Activated CD8-positive, alpha-beta T cell treated with anti-CD3 and anti-CD28 coated beads for 36 hours (primary cell): Measurements from ENCODE around the gene ROCK2. TPM values are rescaled to one million over a fixed set of nuclear protein-coding genes. Genes with fewer than 3 reads are reported as not detected.

Source experiments
- ATAC-seq: fragments of 200-7000 bp; cut with Tn5 transposase; one replicate; pipeline ENCODE4 v1.10.0; 2021; ENCODE audit warnings: mild to moderate bottlenecking, moderate library complexity
- CTCF ChIA-PET: fragments of 350-600 bp; sonication (Branson Sonifier 250); formaldehyde crosslinking; loops from one replicate; lab custom pipeline; 2021; ENCODE audit warnings: antibody characterized with exemption; lab: Charles Lee
- POLR2A ChIA-PET: fragments of 350-600 bp; sonication (Branson Sonifier 250); formaldehyde crosslinking; loops from one replicate; lab custom pipeline; 2021; ENCODE audit warnings: antibody characterized with exemption; lab: Charles Lee
- DNase-seq: peaks from one replicate; pipeline ENCODE4 v3.0.0-alpha.2; 2020
- H3K27ac Mint-ChIP-seq: one replicate; pipeline ENCODE4 v1.8.0; 2021; ENCODE audit warnings: mild to moderate bottlenecking, mixed read lengths
- H3K27me3 Mint-ChIP-seq: one replicate; pipeline ENCODE4 v1.8.0; 2021; ENCODE audit warnings: mixed read lengths
- H3K36me3 Mint-ChIP-seq: one replicate; pipeline ENCODE4 v1.8.0; 2021; ENCODE audit warnings: low read depth, mixed read lengths
- H3K4me1 Mint-ChIP-seq: one replicate; pipeline ENCODE4 v1.8.0; 2021; ENCODE audit warnings: low read depth, mixed read lengths
- H3K4me3 Mint-ChIP-seq: one replicate; pipeline ENCODE4 v1.8.0; 2021; ENCODE audit warnings: mild to moderate bottlenecking, moderate library complexity, mixed read lengths
- H3K9me3 Mint-ChIP-seq: one replicate; pipeline ENCODE4 v1.8.0; 2021; ENCODE audit warnings: mixed read lengths
- CTCF ChIP-seq: fragments of 200-600 bp; IDR thresholded peaks from one replicate; pipeline ENCODE4 v1.8.0; 2022; ENCODE audit warnings: antibody characterized with exemption, mild to moderate bottlenecking
- intact Hi-C: fragments of 100-400 bp; cut with micrococcal nuclease; formaldehyde crosslinking; loops from one replicate; pipeline ENCODE4 v1.10.0; 2022
- total RNA-seq, 2 experiments: library from RNA; stranded (reverse); gene quantifications; one replicate each; pipeline ENCODE4 v1.2.3, GENCODE V29; 2021

Gene ROCK2
- total RNA-seq, 2 experiments from 2014 or later = 12.7 to 13.9 TPM

DNA sequence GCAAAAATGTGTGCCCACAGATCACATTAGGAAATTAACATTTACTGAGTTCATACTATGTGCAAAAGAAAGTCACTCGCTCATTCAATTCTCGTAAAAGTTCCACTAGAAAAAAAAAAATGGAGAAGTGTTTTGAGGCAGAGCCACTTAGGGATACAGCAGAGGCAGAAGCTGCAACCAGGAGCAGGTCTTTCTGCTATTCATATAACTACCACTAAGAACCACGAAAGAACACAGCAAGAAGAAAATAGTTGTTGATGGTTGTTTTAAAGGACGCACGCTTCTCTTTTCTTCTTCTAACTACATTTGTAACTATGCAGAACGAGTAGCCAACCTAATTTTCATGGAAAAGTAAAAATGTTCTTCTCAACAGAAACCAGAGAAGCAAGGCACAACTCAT lies 45.0 kb downstream of the ROCK2 start:
- ATAC-seq (no peak), DNase-seq (no peak)
- Mint-ChIP-seq H3K27ac (no peak overlapping the region), H3K36me3 (no peaks in the 10 kb centered on the region), H3K27me3 (no peaks in the 10 kb centered on the region), H3K9me3 (no peaks in the 10 kb centered on the region), H3K4me1 (peaks cover 3% of the 10 kb centered on the region), H3K4me3 (no peak overlapping the region)
- CTCF ChIA-PET = no interaction called here
- POLR2A ChIA-PET = no interaction called here
- TF ChIP-seq CTCF = no peak
- intact Hi-C loops = no loop called here

DNA sequence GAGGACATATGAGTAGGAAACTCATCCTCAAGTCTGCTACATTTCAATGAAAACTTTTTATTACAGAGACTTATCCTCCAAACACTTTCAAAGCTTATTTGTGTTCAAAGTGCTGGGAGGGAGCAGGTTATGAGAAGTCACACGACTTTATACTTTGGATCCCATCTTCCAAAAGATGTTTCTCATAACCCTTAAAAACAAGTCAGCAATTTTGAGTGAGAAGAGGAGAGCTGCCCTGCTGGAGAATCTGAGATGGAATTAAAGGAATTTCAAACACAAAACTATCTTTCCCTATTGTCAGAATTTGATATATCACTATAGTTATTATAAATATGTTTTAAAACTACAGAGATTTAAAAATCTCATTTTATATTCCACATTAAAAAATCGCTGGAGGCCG lies 45.8 kb downstream of the ROCK2 start:
- no peak for ATAC-seq
- no peaks in the 10 kb centered on the region for H3K9me3 Mint-ChIP-seq
- no peak for DNase-seq
- intact Hi-C loops = no loop called here
- POLR2A ChIA-PET = no interaction called here
- H3K4me3 Mint-ChIP-seq = no peak overlapping the region
- no peaks in the 10 kb centered on the region for H3K27me3 Mint-ChIP-seq
- H3K36me3 Mint-ChIP-seq = no peaks in the 10 kb centered on the region
- TF ChIP-seq CTCF = no peak
- CTCF ChIA-PET = interaction anchor here (1.2 kb wide), 1 partner anchor 24 kb away, joined by 3 read pairs; no protein-coding TSS in a partner anchor
- peaks cover 3% of the 10 kb centered on the region for H3K4me1 Mint-ChIP-seq
- no peak overlapping the region for H3K27ac Mint-ChIP-seq

- Mint-ChIP-seq H3K4me3 (no peak overlapping the region), H3K9me3 (no peaks in the 10 kb centered on the region), H3K27me3 (no peaks in the 10 kb centered on the region), H3K4me1 (peaks cover 11% of the 10 kb centered on the region), H3K27ac (no peak overlapping the region), H3K36me3 (no peaks in the 10 kb centered on the region)
- no peak for TF ChIP-seq CTCF
- ChIA-PET CTCF (interaction anchor here (1.3 kb wide), 1 partner anchor 164 kb away, joined by 3 read pairs; a partner anchor contains a TSS), POLR2A (no interaction called here)
- DNase-seq = no peak
- intact Hi-C loops = no loop called here
- no peak for ATAC-seq
These were observed 48.0 kb downstream of the ROCK2 start for GRCh38 chr2:11296401-11296800.

DNA sequence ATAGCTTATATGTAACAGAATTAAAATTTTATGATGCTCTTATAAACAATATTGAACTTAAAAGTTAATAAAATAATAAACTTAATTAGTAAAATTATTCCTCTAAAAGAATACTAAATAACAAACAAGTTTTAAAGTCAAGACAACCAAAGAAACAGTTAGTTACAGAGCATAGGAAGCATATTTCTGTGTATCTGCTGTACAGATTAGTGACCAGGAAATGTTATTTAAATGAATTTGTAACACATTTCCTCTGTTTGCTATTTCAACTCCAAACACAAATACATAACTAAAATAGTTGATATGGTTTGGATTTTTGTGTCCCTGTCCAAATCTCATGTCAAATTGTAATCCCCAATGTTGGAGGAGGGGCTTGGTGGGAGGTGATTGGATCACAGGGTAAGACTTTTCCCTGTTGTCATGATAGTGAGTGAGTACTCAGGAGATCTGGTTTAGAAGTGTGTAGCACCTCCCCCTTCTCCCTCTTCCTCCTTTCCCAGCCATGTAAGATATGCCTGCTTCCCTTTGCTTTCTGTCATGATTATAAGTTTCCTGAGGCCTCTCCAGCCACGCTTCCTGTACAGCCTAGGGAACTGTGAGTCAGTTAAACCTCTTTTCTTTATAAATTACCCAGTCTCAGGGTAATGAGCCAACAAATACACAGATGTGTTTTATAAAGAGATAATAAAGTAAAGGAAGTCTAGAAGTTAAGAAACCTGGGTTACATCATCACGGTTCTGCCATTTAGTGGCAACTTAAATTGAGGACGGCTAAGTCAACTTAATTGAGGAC lies 51.8 kb downstream of the ROCK2 start:
- Mint-ChIP-seq H3K36me3 (no peaks in the 10 kb centered on the region), H3K4me1 (peaks cover 19% of the 10 kb centered on the region), H3K4me3 (no peak overlapping the region), H3K27ac (no peak overlapping the region), H3K9me3 (no peaks in the 10 kb centered on the region), H3K27me3 (no peaks in the 10 kb centered on the region)
- no peak for TF ChIP-seq CTCF
- ChIA-PET CTCF (no interaction called here), POLR2A (no interaction called here)
- ATAC-seq (no peak), DNase-seq (no peak)
- intact Hi-C loops = no loop called here

DNA sequence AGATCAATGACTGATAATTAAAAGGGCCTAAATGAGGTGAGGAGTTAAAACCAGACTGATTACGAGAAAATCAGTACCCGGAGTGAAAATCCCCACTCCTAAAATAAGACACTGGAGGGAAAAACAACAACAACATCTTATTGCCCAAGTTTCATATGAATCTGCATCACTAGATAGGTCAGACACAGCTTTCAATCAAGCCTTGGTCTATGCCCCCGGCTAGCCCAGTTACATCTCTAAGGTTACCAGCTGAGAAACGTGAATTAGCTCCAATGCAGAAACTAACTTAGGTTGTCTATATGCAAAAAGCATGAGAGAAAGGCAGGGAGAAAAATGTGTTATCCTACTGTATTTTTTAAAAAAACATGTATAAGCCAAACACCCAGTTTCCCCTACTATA lies 53.7 kb downstream of the ROCK2 start:
- ChIA-PET POLR2A (interaction anchor here (0.6 kb wide), 1 partner anchor 1378 kb away, joined by 3 read pairs; no protein-coding TSS in a partner anchor), CTCF (no interaction called here)
- no peaks in the 10 kb centered on the region for H3K27me3 Mint-ChIP-seq
- no peaks in the 10 kb centered on the region for H3K9me3 Mint-ChIP-seq
- no peak for DNase-seq
- H3K4me1 Mint-ChIP-seq = peaks cover 16% of the 10 kb centered on the region
- ATAC-seq = no peak
- no peak overlapping the region for H3K27ac Mint-ChIP-seq
- H3K4me3 Mint-ChIP-seq = no peak overlapping the region
- peaks cover 5% of the 10 kb centered on the region for H3K36me3 Mint-ChIP-seq
- intact Hi-C loops = no loop called here
- TF ChIP-seq CTCF = no peak
